HPDE6-E6E7 (cell line): ENCODE data around the gene MYO5A.
A peak's percentile ranks its signal among the peaks of the same experiment; 100 is the strongest.
"Not testable (repeated sequence)": the region's sequence is repeated elsewhere in the genome, so short reads cannot be mapped to it uniquely, and the experiment has no call there.

Source experiments
- DNase-seq: peaks from one replicate; pipeline ENCODE4 v3.0.0; 2011; ENCODE audit warnings: missing footprints; ENCODE audit errors: extremely low spot score

Gene MYO5A

GRCh38 chr15:52528564-52529340, at the start of gene MYO5A:
Gene MYO5A (minus strand): TSS chr15:52528880. CDS start chr15:52528806, 74 bp downstream.
- peak; percentile 58 for DNase-seq

DNA sequence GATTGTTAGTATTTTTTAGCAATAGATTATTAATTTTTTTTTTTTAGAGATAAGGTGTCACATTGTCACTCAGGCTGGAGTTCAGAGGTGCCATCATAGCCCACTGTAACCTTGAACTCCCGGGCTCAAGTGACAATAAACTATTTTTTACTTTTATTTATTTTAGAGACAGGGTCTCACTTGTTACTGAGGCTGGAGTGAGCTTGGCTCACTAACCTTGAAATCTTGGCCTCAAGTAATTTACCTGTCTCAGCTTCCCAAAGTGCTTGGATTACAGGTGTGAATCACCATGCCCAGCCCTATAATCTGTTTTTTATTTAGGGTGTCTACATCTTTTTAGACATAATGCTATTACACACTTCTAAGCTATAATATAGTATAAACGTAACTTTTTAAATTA, 48.0 kb upstream of the MYO5A start:
- no peak for DNase-seq

DNA sequence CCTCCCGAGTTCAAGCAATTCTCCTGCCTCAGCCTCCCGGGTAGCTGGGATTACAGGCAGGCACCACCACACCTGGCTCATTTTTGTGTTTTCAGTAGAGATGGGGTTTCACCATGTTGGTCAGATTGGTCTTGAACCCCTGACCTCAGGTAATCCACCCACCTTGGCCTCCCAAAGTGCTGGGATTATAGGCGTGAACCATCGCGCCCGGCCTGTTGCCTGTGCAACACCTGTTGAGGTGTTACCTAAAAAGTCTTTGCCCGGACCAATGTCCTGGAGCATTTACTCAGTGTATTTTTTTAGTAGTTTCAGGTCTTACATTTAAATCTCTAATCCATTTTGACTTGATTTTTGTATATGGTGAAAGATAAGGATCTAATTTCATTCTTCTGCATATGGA, 46.9 kb upstream of the MYO5A start:
- DNase-seq: not testable (repeated sequence)

GRCh38 chr15:52575072-52575471, 46.4 kb upstream of the MYO5A start:
- DNase-seq: no peak

GRCh38 chr15:52574623-52575022, 45.9 kb upstream of the MYO5A start:
- not testable (repeated sequence) for DNase-seq

GRCh38 chr15:52568601-52569585, 40.2 kb upstream of the MYO5A start, which contains the start of gene ARPP19:
Gene ARPP19 (minus strand): TSS chr15:52569030. CDS start chr15:52568892, 138 bp downstream.
- peak; percentile 94 for DNase-seq

DNA sequence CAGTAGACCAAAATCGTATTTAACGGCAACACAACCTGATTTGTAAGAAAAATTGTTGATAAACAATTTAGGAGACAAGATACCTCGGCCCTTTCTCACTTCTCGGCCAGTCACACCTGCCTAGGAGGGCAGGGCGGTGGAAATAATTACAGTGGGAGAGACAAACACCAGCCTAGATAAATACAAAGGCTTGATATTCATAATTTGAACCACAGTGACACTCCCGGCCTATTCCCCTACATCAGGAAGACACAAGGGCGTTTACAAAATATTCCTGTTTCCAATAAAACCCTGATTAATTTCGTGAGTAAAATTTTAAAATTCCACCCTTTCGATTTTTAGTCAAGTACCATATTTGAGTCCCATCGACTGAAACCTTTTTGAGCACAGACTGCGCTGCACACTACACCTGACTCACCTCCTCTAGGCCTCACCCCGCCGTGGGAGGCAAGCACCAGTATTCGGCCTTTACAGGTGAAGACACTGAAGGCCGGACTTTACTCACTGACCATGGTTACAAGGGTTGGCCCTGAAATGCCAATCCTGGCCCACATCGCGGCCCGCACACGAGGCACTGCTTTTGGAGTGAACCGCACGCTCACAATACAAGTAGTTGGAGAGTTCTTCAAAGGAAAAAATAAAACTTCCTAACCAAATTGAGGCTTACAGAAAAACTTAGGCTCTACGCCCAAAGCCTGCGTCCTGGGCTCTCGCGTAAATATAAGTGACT, 39.4 kb upstream of the MYO5A start:
- peak; percentile 40 for DNase-seq

DNA sequence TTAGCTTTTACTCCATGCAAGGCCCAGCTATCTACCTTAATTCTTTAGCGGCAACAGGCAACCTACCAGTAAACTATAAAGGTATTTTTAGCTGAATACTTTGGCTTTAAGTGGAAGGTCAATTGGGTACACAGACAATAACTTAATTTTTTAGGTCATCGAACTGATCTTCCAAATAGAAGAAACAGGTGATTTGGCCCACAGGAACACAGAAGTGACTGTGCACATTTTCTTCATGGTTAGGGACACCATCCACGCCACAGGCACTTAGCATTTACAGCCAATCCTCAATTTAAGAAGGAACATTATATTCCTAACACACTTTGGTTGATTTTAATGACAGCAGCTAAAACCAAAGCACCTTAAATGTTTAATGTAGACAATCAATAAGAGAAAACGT, 38.2 kb upstream of the MYO5A start:
- DNase-seq: no peak

GRCh38 chr15:52565417-52566358, 37.0 kb upstream of the MYO5A start:
- DNase-seq: not testable (repeated sequence)

- DNase-seq: no peak
Measured at GRCh38 chr15:52563501-52564060, 34.9 kb upstream of the MYO5A start.

GRCh38 chr15:52559575-52559974, 30.9 kb upstream of the MYO5A start:
- DNase-seq: no peak

DNA sequence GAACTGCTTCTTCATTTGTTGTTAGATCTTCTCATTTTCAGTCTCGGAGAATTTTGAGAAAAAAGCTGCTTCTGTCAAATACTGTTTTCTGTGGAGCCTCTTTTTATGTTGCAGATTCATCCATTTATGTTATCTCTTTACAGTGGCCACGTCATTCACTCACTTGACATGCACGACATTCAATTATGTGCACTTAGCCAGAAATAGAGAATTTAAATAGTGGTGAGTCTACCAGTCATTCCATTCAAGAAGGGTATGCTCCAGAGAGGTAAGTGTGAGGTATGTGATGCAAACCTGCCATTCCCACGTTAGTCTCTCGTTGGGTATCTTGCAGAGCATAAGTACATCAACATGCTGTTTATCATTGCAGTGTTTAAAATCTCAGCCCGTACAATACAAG, 30.3 kb upstream of the MYO5A start:
- no peak for DNase-seq

- peak; percentile 52 for DNase-seq
Measured at GRCh38 chr15:52558196-52558595, 29.5 kb upstream of the MYO5A start.

- no peak for DNase-seq
Measured at GRCh38 chr15:52557274-52557641, 28.6 kb upstream of the MYO5A start.

GRCh38 chr15:52556524-52557273, 28.0 kb upstream of the MYO5A start:
- no peak for DNase-seq

GRCh38 chr15:52552303-52552702, 23.6 kb upstream of the MYO5A start:
- DNase-seq: no peak

GRCh38 chr15:52551762-52552161, 23.1 kb upstream of the MYO5A start:
- DNase-seq: no peak

GRCh38 chr15:52551186-52551585, 22.5 kb upstream of the MYO5A start:
- DNase-seq: not testable (repeated sequence)

DNA sequence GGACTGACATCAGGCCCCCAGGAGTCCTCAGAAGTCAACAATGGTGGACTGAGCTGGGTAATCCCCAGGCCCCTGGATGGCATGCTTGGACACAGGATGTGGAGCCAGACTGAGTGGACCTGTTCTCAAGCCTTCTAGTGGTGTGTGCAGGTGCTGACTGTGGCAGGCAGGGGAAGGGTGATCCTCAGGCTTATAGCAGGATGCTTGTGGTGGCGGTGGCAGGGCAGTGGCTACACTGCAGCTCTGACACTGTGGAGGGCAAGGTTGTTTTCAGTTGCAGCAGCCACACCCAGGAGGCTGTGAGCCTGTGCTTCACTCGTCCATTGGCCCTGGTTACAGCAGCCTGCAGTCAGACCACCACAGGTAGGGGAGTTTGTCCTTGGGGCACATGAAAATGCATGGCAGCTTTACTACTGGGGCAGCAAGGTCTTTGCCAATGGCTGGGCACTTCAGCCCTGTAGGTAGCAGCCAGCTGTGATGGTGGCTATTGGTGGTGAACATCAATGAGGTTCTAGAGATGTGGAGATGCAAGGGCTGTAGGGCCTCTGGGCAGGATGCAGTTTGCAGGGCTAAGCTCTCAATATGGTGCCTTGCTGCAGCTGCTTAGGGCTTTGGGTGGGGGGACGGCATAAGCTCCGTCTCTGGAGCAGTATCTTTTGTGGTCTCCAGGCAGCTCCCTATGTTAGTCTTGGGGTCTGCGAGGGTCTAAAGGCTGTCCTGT, 17.5 kb upstream of the MYO5A start:
- DNase-seq: no peak
